Mesendoderm (in vitro differentiated cells): ENCODE measurements around the gene MATN4.

Experiments used
- DNase-seq: peaks from one replicate; pipeline ENCODE4 v3.0.0; 2013
- H2AK5ac ChIP-seq: 2 replicates; pipeline ENCODE4 v1.6.1; 2013; ENCODE audit warnings: low read length, inconsistent platforms
- H2BK120ac ChIP-seq: 2 replicates; pipeline ENCODE4 v1.6.1; 2013; ENCODE audit warnings: low read depth, mild to moderate bottlenecking, low read length, moderate library complexity, mixed read lengths
- H2BK15ac ChIP-seq: replicated peaks from 2 replicates; pipeline ENCODE4 v1.6.1; 2013; ENCODE audit warnings: low read depth, mild to moderate bottlenecking, moderate library complexity
- H2BK5ac ChIP-seq: 2 replicates; pipeline ENCODE4 v1.6.1; 2013; ENCODE audit warnings: low read length, inconsistent platforms
- H3K18ac ChIP-seq: 2 replicates; pipeline ENCODE4 v1.6.1; 2013; ENCODE audit warnings: mild to moderate bottlenecking, low read length, mixed read lengths
- H3K23ac ChIP-seq: one replicate; pipeline ENCODE4 v1.6.1; 2013; ENCODE audit warnings: low read length
- H3K27ac ChIP-seq: 2 replicates; pipeline ENCODE4 v1.5.1; 2013; ENCODE audit warnings: low read depth, mild to moderate bottlenecking, inconsistent platforms, low read length, moderate library complexity
- H3K27me3 ChIP-seq: 2 replicates; pipeline ENCODE4 v1.6.1; 2013; ENCODE audit warnings: low read length, control low read depth, mild to moderate bottlenecking, inconsistent platforms; ENCODE audit not compliant: insufficient read depth, poor library complexity
- H3K36me3 ChIP-seq: 2 replicates; pipeline ENCODE4 v1.6.1; 2013; ENCODE audit warnings: low read length, inconsistent platforms; ENCODE audit not compliant: control insufficient read depth, insufficient read depth
- H3K4ac ChIP-seq: one replicate; pipeline ENCODE4 v1.6.1; 2013; ENCODE audit warnings: low read depth, mild to moderate bottlenecking, low read length, moderate library complexity
- H3K4me1 ChIP-seq: 2 replicates; pipeline ENCODE4 v1.6.1; 2013; ENCODE audit warnings: low read depth, low read length, inconsistent platforms; ENCODE audit not compliant: control insufficient read depth
- H3K4me2 ChIP-seq: 2 replicates; pipeline ENCODE4 v1.6.1; 2013; ENCODE audit warnings: low read length
- H3K4me3 ChIP-seq: 2 replicates; pipeline ENCODE4 v1.5.1; 2013; ENCODE audit warnings: mild to moderate bottlenecking, low read length
- H3K56ac ChIP-seq: one replicate; pipeline ENCODE4 v1.6.1; 2013; ENCODE audit warnings: low read length
- H3K79me1 ChIP-seq: 2 replicates; pipeline ENCODE4 v1.6.1; 2013; ENCODE audit warnings: low read length, inconsistent platforms
- H3K79me2 ChIP-seq: 2 replicates; pipeline ENCODE4 v1.6.1; 2013; ENCODE audit warnings: mild to moderate bottlenecking, low read length; ENCODE audit not compliant: control insufficient read depth, insufficient read depth
- H3K9ac ChIP-seq: 2 replicates; pipeline ENCODE4 v1.6.1; 2013; ENCODE audit warnings: low read length, inconsistent platforms
- H4K5ac ChIP-seq: one replicate; pipeline ENCODE4 v1.6.1; 2013; ENCODE audit warnings: low read length
- H4K8ac ChIP-seq: one replicate; pipeline ENCODE4 v1.6.1; 2013; ENCODE audit warnings: low read depth, mild to moderate bottlenecking, control low read depth, low read length, moderate library complexity
- WGBS: extraction: QIAGEN DNeasy Blood & Tissue Kit; methylation state at CpG from one replicate; pipeline ENCODE4 v1.1.7; 2013; ENCODE audit warnings: low lambda C conversion rate, missing lambda C conversion rate; ENCODE audit not compliant: insufficient coverage; ENCODE audit errors: extremely low coverage; 5-methylcytosine and 5-hydroxymethylcytosine counted together

Gene MATN4

GRCh38 chr20:45269754-45270270 is 38.3 kb downstream of the MATN4 start:
- no peak overlapping the region for H2BK15ac ChIP-seq

DNA sequence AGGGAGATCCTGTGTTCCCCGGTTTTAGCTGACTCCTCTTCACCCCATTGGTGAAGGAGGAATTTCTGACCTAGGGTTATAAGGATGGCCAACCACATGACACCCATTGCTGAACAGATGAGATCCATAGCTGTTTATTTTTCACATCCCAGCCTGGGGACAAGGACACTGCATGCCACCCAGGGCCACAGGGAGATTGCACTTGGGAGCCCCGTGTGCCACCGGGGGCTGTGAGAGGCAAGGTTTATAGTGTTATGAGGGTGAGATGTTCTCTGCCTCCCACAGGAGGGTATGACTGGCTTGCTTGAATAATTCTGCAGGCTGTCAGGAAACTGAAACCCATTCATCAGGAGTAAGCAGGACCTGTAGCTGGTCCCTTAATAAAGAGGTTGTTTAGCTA is 39.0 kb downstream of the MATN4 start:
- Histone ChIP-seq H2AK5ac (no peak overlapping the region), H2BK120ac (no peak overlapping the region), H4K8ac (no peak overlapping the region), H3K4me1 (no peaks in the 10 kb centered on the region), H2BK5ac (no peak overlapping the region), H3K4me2 (no peak overlapping the region), H3K27me3 (no peaks in the 10 kb centered on the region), H3K27ac (no peak overlapping the region), H3K79me2 (no peaks in the 10 kb centered on the region), H3K4me3 (no peak overlapping the region), H3K36me3 (no peaks in the 10 kb centered on the region), H3K56ac (no peak overlapping the region), H3K79me1 (no peaks in the 10 kb centered on the region), H2BK15ac (no peak overlapping the region), H3K23ac (no peak overlapping the region), H3K9ac (no peak overlapping the region), H3K4ac (no peak overlapping the region), H3K18ac (no peak overlapping the region), H4K5ac (no peak overlapping the region)
- DNase-seq: no peak
- WGBS: no CpG with 5 or more reads among the region's 3 CpGs

More at GRCh38 chr20:45269754-45270270, 38.3 kb downstream of the MATN4 start:
- H3K79me2 ChIP-seq: no peaks in the 10 kb centered on the region
- no peaks in the 10 kb centered on the region for H3K79me1 ChIP-seq
- no peak overlapping the region for H2BK5ac ChIP-seq
- no peak overlapping the region for H4K5ac ChIP-seq
- H3K4me2 ChIP-seq: no peak overlapping the region
- no peak overlapping the region for H3K23ac ChIP-seq
- H3K27me3 ChIP-seq: no peaks in the 10 kb centered on the region
- DNase-seq: no peak
- H3K56ac ChIP-seq: no peak overlapping the region
- H3K18ac ChIP-seq: no peak overlapping the region
- H3K36me3 ChIP-seq: no peaks in the 10 kb centered on the region
- no peak overlapping the region for H3K4ac ChIP-seq
- no peak overlapping the region for H3K4me3 ChIP-seq
- H3K4me1 ChIP-seq: no peaks in the 10 kb centered on the region
- no CpG with 5 or more reads among the region's 4 CpGs for WGBS
- no peak overlapping the region for H3K9ac ChIP-seq
- H2BK120ac ChIP-seq: no peak overlapping the region
- no peak overlapping the region for H4K8ac ChIP-seq
- no peak overlapping the region for H3K27ac ChIP-seq
- H2AK5ac ChIP-seq: no peak overlapping the region

DNA sequence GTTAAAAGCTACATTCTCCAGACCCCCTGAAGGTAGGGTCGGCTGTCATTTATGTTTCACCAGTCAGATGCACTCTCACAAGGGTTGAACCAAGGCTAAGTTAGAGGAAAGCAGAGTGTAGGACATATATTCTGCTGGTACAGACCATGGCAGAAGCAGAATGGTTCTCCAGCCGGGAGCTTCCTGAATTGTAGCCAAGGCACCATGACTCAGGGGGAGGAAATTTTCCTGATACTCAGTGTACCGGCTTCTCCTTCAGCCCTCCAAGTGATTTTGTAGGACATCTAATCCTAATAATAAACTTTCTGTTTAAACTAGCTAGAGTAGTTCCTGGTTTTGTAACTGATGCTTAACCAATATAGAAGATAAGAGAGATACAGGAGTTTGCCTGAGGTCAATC is 39.6 kb downstream of the MATN4 start:
- Histone ChIP-seq H2BK15ac (no peak overlapping the region), H3K4me3 (no peak overlapping the region), H3K4ac (no peak overlapping the region), H3K36me3 (no peaks in the 10 kb centered on the region), H3K4me1 (no peaks in the 10 kb centered on the region), H2BK120ac (no peak overlapping the region), H3K27ac (no peak overlapping the region), H4K5ac (no peak overlapping the region), H3K27me3 (no peaks in the 10 kb centered on the region), H3K79me2 (no peaks in the 10 kb centered on the region), H4K8ac (no peak overlapping the region), H3K4me2 (no peak overlapping the region), H3K56ac (no peak overlapping the region), H3K23ac (no peak overlapping the region), H3K18ac (no peak overlapping the region), H2BK5ac (no peak overlapping the region), H2AK5ac (no peak overlapping the region), H3K9ac (no peak overlapping the region), H3K79me1 (no peaks in the 10 kb centered on the region)
- no CpG with 5 or more reads among the region's 3 CpGs for WGBS
- no peak for DNase-seq

DNA sequence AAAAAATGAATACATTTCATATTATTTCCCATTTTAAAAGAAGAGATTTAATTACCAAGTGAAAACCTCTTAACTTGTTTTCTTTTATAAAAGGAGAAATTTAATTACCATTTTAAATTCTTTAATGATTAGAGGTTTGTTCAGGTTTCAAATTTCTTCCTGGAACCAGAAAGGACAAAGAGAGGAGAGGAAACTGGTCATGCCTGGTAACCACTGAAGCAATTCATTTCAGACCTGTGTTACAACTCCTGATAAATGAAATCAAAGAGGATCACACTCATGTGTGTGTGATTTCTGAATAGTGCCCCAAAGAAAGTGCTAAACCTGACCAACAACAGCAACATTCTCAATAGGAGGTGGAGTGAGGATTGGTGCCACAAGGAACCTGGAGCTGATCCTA is 41.1 kb downstream of the MATN4 start:
- H2BK15ac ChIP-seq: no peak overlapping the region
- no peak overlapping the region for H3K4me2 ChIP-seq
- no peak overlapping the region for H3K4ac ChIP-seq
- H4K5ac ChIP-seq: no peak overlapping the region
- no peak overlapping the region for H2BK5ac ChIP-seq
- no peak for DNase-seq
- H3K27ac ChIP-seq: no peak overlapping the region
- H3K9ac ChIP-seq: no peak overlapping the region
- H3K4me3 ChIP-seq: no peak overlapping the region
- H3K36me3 ChIP-seq: no peaks in the 10 kb centered on the region
- H4K8ac ChIP-seq: no peak overlapping the region
- no peaks in the 10 kb centered on the region for H3K79me1 ChIP-seq
- H3K27me3 ChIP-seq: no peaks in the 10 kb centered on the region
- no peak overlapping the region for H2BK120ac ChIP-seq
- H2AK5ac ChIP-seq: no peak overlapping the region
- H3K23ac ChIP-seq: no peak overlapping the region
- H3K18ac ChIP-seq: no peak overlapping the region
- H3K56ac ChIP-seq: no peak overlapping the region
- H3K79me2 ChIP-seq: no peaks in the 10 kb centered on the region
- no peaks in the 10 kb centered on the region for H3K4me1 ChIP-seq

DNA sequence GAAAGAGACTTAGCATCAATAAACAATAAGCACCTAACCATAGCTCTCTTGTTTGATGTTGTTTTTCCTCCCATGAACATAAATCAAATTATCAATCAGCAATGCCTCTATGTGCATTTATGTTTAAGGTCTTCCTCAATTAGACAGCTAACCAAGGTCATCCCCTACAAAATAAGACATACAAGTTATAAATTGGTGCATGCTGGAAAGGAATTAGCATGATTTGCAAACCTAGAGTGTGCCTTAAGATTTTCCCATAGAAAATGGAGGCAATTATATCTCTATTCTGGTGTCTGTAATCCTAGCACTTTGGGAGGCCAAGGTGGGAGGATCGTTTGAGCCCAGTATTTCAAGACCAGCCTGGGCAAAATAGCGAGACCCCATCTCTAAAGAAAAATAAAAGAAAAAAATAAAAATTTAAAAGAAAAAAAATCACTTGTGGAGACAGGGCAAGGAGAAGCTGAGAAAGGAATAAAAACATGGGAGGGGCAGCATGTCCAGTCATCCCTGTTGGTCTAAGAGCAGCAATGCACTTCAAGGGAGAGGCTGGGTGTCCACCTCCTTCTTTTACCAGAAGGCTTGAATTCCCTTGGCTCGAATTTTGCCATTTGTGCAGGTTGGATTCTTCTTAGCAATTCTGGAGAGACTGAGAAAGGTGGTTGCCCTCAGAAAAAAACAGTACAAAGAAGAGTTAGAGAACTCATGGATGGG is 44.4 kb downstream of the MATN4 start:
- Histone ChIP-seq H3K27me3 (no peaks in the 10 kb centered on the region), H3K4me1 (no peaks in the 10 kb centered on the region), H3K36me3 (no peaks in the 10 kb centered on the region), H3K56ac (no peak overlapping the region), H3K9ac (no peak overlapping the region), H4K5ac (no peak overlapping the region), H3K4ac (no peak overlapping the region), H3K23ac (no peak overlapping the region), H4K8ac (no peak overlapping the region), H3K79me2 (no peaks in the 10 kb centered on the region), H2BK120ac (no peak overlapping the region), H3K18ac (no peak overlapping the region), H3K79me1 (no peaks in the 10 kb centered on the region), H2BK15ac (no peak overlapping the region), H2AK5ac (no peak overlapping the region), H3K4me2 (no peak overlapping the region), H2BK5ac (no peak overlapping the region), H3K4me3 (no peak overlapping the region), H3K27ac (no peak overlapping the region)
- DNase-seq: no peak
- WGBS: no CpG with 5 or more reads among the region's 3 CpGs

DNA sequence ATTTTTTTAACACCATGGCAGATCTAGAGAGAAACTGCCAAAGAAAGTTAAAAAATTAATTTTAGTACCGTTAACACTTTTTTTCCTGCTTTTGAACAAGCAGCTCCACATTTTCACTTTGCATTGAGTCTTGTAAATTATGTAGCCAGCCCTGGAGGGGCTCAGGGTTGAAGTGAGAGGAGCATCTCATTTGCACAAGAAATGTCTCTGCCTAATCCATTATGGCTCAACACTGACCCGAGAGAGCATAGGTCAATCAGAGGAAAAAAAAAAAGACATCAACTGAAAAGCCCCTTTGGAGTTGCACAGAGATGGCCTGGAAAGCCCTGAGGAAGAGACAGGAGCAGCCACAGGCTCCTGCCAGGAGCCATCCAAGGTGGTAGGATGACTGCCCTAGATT is 49.4 kb downstream of the MATN4 start:
- Histone ChIP-seq H3K23ac (no peak overlapping the region), H3K9ac (no peak overlapping the region), H3K79me1 (no peaks in the 10 kb centered on the region), H3K79me2 (no peaks in the 10 kb centered on the region), H4K8ac (no peak overlapping the region), H3K36me3 (no peaks in the 10 kb centered on the region), H3K4me3 (no peak overlapping the region), H2AK5ac (no peak overlapping the region), H2BK5ac (no peak overlapping the region), H3K4ac (no peak overlapping the region), H4K5ac (no peak overlapping the region), H3K4me1 (peaks cover 7% of the 10 kb centered on the region), H3K18ac (no peak overlapping the region), H3K27ac (no peak overlapping the region), H2BK120ac (no peak overlapping the region), H2BK15ac (no peak overlapping the region), H3K27me3 (no peaks in the 10 kb centered on the region), H3K56ac (no peak overlapping the region), H3K4me2 (no peak overlapping the region)
- no CpG with 5 or more reads among the region's 2 CpGs for WGBS
- no peak for DNase-seq
